ENCODE data around the gene APEH.

APEH gene

DNA sequence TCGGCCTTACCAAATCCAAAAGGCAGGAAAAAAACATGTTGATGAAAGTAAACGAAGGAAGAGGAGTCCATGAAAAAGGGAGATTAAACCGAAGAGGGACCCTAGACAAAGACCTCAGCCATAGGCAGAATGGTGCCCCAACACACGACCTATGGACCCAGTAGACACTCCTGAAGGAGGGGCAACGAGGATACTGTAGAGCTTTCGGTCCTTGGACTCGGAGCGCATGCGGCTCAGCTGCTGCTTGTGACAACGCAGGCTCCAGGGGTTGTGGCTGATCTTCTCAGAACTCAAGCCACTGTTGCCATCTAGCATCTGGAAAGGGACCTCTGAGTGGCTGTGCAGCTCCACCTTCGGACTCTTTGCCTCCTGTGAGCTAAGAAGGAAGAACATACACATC, 58.4 kb downstream of the APEH start:
- no peak for DNase-seq

DNA sequence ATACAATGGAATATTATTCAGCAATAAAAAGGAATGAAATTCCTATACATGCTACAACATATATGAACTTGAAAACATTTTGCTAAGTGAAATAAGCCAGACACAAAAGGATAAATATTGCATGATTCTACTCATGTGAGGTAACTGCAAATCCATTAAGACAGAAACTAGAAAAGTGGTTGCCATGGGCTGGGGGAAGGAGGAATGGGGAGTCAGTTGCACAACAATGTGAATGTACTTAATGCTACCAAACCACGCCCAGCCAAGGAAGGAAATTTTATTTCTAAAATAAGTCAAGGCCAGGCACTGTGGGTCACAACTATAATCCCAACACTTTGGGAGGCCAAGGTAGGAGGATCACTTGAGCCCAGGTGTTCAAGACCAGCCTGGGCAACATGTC, 59.4 kb downstream of the APEH start:
- DNase-seq, result no peak
